Kidney (tissue), 14 donors: ENCODE data around the gene TPST1. TPM values are rescaled to one million over a fixed set of nuclear protein-coding genes. Genes with fewer than 3 reads are reported as not detected.
"Not testable (repeated sequence)": the region's sequence is repeated elsewhere in the genome, so short reads cannot be mapped to it uniquely, and the experiment has no call there.

Experiments used
- DNase-seq, 5 donors: peaks; one replicate each; pipeline ENCODE4 v3.0.0-alpha.2; 2013 to 2020
- FAIRE-seq: peaks from 2 replicates; lab custom pipeline; 2012; peaks lifted over from hg19 to GRCh38; lab: Jason Lieb, UNC
- H3K27ac ChIP-seq, 2 donors: one replicate each; pipeline ENCODE4 v1.7.0; 2013; ENCODE audit warnings: low read depth in 2 of 2, low read length in 2 of 2, inconsistent platforms in 1 of 2
- H3K27me3 ChIP-seq: one replicate; pipeline ENCODE4 v1.7.1; 2013; ENCODE audit warnings: low read length, inconsistent platforms; ENCODE audit not compliant: control insufficient read depth, insufficient read depth
- H3K36me3 ChIP-seq, 3 donors: one replicate each; pipeline versions ENCODE4 v1.7.0 to v1.7.1; 2013; ENCODE audit warnings: low read length in 3 of 3, control low read depth in 1 of 3, inconsistent platforms in 1 of 3; ENCODE audit not compliant: insufficient read depth in 3 of 3, control insufficient read depth in 2 of 3
- H3K4me1 ChIP-seq, 3 donors: one replicate each; pipeline versions ENCODE4 v1.7.0 to v1.7.1; 2013; ENCODE audit warnings: low read length in 3 of 3, inconsistent platforms in 1 of 3, low read depth in 1 of 3; ENCODE audit not compliant: control insufficient read depth in 2 of 3, insufficient read depth in 2 of 3
- H3K4me3 ChIP-seq, 3 donors: one replicate each; pipeline versions ENCODE4 v1.7.0 to v1.8.1; 2013; ENCODE audit warnings: low read length in 3 of 3, control low read depth in 1 of 3, inconsistent platforms in 1 of 3
- H3K9ac ChIP-seq, 3 donors: one replicate each; pipeline versions ENCODE4 v1.7.0 to v1.7.1; 2013; ENCODE audit warnings: low read length in 3 of 3, control low read depth in 1 of 3, inconsistent platforms in 1 of 3
- H3K9me3 ChIP-seq, 3 donors: one replicate each; pipeline versions ENCODE4 v1.7.0 to v1.7.1; 2013; ENCODE audit warnings: low read length in 3 of 3, control low read depth in 1 of 3, inconsistent platforms in 1 of 3; ENCODE audit not compliant: control insufficient read depth in 2 of 3, insufficient read depth in 1 of 3
- intact Hi-C: fragments of 100-400 bp; cut with DNase I; formaldehyde crosslinking; loops from one replicate; pipeline ENCODE4 v1.11.1; 2022
- polyA plus RNA-seq: library from polyadenylated mRNA; stranded (reverse); fragments of 350-450 nt; fragmentation: Illumina TruSeq; extraction: RNeasy Lipid Tissue Mini Kit (QIAGEN cat#74804); gene quantifications from one replicate; pipeline ENCODE4 v1.2.3, GENCODE V29; 2014; ENCODE audit warnings: low read depth, low replicate concordance; ENCODE audit not compliant: insufficient read depth
- total RNA-seq: library from RNA; stranded (reverse); fragmentation: NEBNext Ultra II Directional; extraction: Animal tissue kit (Norgen Biotek cat#: 25700); gene quantifications from one replicate; pipeline ENCODE4 v1.2.1, GENCODE V29; 2021
- TF ChIP-seq, protein P1 (sequence below): IDR thresholded peaks from 3 replicates; pipeline ENCODE4 v1.5.1; 2012; ENCODE audit warnings: mild to moderate bottlenecking, moderate library complexity, borderline replicate concordance; ENCODE audit not compliant: insufficient read depth; ENCODE audit errors: extremely low read depth
- donor health status: control.
- donor health status: control.
- donor health status: control.
- donor health status: control.
- donor health status: control.
- donor health status: DM: yes; HTN: yes; CAD: no.
- donor health status: Normal renal cell carcinoma (clear cell type).

Gene TPST1
- total and polyA plus RNA-seq, 2 donors from 2014 or later, result 23.6 to 35.7 TPM

DNA sequence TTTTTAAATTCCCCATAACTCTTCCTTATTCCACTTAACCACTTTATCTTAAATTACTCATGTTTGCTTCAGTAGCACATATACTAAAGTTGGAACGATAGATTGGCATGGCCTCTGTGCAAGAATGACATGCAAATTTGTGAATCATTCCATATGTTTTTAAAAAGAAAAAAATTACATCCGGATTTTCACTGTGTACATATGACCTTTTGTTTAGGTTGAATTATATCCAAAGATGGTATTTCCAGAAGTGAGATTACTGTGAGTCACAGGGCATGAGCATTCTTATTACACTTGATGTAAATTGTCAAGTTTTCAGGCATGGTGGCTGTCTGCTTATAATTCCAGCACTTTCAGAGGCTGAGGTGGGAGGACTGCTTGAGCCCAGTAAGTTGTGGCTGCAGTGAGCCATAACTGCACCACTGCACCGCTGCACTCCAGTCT is 190.0 kb downstream of the TPST1 start:
- DNase-seq, H3K27me3 ChIP-seq, H3K4me3 ChIP-seq, H3K36me3 ChIP-seq, FAIRE-seq, H3K4me1 ChIP-seq, intact Hi-C loops, H3K27ac ChIP-seq, H3K9me3 ChIP-seq, H3K9ac ChIP-seq: not testable (repeated sequence)

GRCh38 chr7:66396052-66396451 is 190.9 kb downstream of the TPST1 start:
- H3K9ac ChIP-seq, DNase-seq, H3K27ac ChIP-seq, H3K4me1 ChIP-seq, H3K9me3 ChIP-seq, intact Hi-C loops, H3K4me3 ChIP-seq, H3K27me3 ChIP-seq, H3K36me3 ChIP-seq, FAIRE-seq: not testable (repeated sequence)

- DNase-seq, H3K9me3 ChIP-seq, FAIRE-seq, H3K36me3 ChIP-seq, H3K4me1 ChIP-seq, H3K27me3 ChIP-seq, H3K9ac ChIP-seq, H3K27ac ChIP-seq, H3K4me3 ChIP-seq, intact Hi-C loops: not testable (repeated sequence)
Measured at GRCh38 chr7:66398841-66399240, 193.7 kb downstream of the TPST1 start.

- TF ChIP-seq, protein P1, sequence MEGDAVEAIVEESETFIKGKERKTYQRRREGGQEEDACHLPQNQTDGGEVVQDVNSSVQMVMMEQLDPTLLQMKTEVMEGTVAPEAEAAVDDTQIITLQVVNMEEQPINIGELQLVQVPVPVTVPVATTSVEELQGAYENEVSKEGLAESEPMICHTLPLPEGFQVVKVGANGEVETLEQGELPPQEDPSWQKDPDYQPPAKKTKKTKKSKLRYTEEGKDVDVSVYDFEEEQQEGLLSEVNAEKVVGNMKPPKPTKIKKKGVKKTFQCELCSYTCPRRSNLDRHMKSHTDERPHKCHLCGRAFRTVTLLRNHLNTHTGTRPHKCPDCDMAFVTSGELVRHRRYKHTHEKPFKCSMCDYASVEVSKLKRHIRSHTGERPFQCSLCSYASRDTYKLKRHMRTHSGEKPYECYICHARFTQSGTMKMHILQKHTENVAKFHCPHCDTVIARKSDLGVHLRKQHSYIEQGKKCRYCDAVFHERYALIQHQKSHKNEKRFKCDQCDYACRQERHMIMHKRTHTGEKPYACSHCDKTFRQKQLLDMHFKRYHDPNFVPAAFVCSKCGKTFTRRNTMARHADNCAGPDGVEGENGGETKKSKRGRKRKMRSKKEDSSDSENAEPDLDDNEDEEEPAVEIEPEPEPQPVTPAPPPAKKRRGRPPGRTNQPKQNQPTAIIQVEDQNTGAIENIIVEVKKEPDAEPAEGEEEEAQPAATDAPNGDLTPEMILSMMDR, result no peak
- FAIRE-seq, result no peak
- intact Hi-C loops, result no loop called here
Measured at GRCh38 chr7:66399566-66399965, 194.4 kb downstream of the TPST1 start.

DNA sequence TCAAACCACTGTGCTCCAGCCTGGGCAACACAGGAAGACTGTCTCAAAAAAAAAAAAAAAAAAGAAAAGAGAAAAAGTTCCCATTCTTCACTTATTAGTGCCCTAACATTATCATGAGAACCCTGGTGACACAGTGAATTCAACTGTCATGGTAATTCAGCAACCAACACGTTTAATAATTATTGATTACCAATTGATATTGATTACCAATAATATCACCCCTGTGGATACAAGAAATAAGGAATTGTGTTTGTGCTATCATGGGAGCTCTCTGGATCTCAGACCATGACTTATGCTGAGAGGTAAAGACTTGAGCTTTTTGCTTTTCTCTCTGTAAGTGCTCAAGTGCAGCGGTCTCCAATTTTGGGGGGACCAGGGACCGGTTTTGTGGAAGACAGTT is 195.3 kb downstream of the TPST1 start:
- H3K36me3 ChIP-seq, result no peaks in the 10 kb centered on the region
- DNase-seq, result no peak
- TF ChIP-seq, protein P1, result no peak

More at GRCh38 chr7:66399566-66399965, 194.4 kb downstream of the TPST1 start:
- DNase-seq, result no peak
- H3K4me3 ChIP-seq, result no peak overlapping the region
- H3K9ac ChIP-seq, result no peak overlapping the region
- no peaks in the 10 kb centered on the region for H3K27me3 ChIP-seq
- H3K27ac ChIP-seq, result no peak overlapping the region
- no peaks in the 10 kb centered on the region for H3K36me3 ChIP-seq
- no peaks in the 10 kb centered on the region for H3K4me1 ChIP-seq
- H3K9me3 ChIP-seq, result no peaks in the 10 kb centered on the region

GRCh38 chr7:66401126-66401525 is 196.0 kb downstream of the TPST1 start:
- H3K4me1 ChIP-seq, H3K4me3 ChIP-seq, H3K27ac ChIP-seq, intact Hi-C loops, FAIRE-seq, DNase-seq, H3K36me3 ChIP-seq, H3K9ac ChIP-seq, H3K27me3 ChIP-seq, H3K9me3 ChIP-seq: not testable (repeated sequence)

More for the DNA sequence above, 195.3 kb downstream of the TPST1 start:
- no peak overlapping the region for H3K4me3 ChIP-seq
- intact Hi-C loops, result no loop called here
- no peak overlapping the region for H3K9ac ChIP-seq
- no peaks in the 10 kb centered on the region for H3K4me1 ChIP-seq
- H3K9me3 ChIP-seq, result no peaks in the 10 kb centered on the region
- FAIRE-seq, result no peak
- H3K27ac ChIP-seq, result no peak overlapping the region
- no peaks in the 10 kb centered on the region for H3K27me3 ChIP-seq

GRCh38 chr7:66401932-66402331 is 196.8 kb downstream of the TPST1 start:
- H3K36me3 ChIP-seq, H3K4me1 ChIP-seq, H3K27me3 ChIP-seq, intact Hi-C loops, FAIRE-seq, H3K4me3 ChIP-seq, H3K9me3 ChIP-seq, H3K27ac ChIP-seq, H3K9ac ChIP-seq, DNase-seq: not testable (repeated sequence)
